ENCODE measurements around the gene EVI5.
"Not testable (repeated sequence)": the region's sequence is repeated elsewhere in the genome, so short reads cannot be mapped to it uniquely, and the experiment has no call there.

Gene EVI5

DNA sequence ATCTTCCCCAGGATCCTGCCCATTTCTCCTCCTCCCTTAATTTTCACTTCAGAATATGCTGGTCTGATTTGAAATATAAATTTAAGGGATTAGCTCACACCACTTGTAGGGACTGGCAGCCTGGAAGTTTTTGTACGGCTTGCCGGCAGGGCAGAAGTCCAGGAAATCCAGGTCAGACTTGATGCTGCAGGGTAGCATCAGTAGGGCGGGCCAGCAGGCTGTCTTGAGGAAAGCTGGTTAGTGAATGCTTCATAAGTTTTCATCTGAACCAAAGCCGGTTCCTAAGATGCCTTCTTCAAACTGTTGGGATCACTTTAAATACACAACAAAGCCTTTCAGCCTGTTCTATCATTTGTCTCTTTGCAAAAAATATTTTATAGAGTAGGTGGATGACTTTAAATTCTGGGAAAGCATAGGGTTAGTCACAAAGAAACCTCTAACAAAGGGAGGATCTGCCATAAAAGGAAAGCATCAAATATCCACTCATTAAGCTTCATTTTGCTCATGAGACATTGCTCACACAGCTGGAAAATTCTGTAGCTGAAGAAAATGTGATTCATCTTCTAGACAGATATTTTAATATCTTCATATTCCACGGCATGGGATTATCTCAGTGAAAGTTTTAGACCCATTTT is 207.5 kb downstream of the EVI5 start:
- no peak for DNase-seq (ENCODE audit: low spot score)

DNA sequence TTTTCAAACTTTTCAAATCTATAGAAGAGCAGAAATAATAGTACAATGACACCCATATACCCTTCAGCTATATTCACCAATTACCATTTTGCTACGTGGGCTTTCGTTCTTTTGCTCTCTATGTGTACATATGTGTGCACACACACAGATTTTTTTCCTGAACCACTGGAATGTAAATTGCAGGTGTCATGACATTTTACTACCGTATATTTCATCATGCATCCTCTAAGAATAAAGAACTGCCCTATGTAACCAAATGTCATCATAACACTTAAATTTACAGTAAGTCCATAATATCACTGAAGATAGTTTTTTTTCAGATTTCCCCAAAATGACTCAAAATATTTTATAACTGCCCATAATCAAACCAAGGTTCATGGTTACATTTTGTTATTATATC is 209.8 kb downstream of the EVI5 start:
- no peak for DNase-seq (ENCODE audit: low spot score)

GRCh38 chr1:92572520-92572919 is 212.4 kb downstream of the EVI5 start:
- no peak for DNase-seq (ENCODE audit: low spot score)

GRCh38 chr1:92571578-92571977 is 213.3 kb downstream of the EVI5 start:
- no peak for DNase-seq (ENCODE audit: low spot score)

DNA sequence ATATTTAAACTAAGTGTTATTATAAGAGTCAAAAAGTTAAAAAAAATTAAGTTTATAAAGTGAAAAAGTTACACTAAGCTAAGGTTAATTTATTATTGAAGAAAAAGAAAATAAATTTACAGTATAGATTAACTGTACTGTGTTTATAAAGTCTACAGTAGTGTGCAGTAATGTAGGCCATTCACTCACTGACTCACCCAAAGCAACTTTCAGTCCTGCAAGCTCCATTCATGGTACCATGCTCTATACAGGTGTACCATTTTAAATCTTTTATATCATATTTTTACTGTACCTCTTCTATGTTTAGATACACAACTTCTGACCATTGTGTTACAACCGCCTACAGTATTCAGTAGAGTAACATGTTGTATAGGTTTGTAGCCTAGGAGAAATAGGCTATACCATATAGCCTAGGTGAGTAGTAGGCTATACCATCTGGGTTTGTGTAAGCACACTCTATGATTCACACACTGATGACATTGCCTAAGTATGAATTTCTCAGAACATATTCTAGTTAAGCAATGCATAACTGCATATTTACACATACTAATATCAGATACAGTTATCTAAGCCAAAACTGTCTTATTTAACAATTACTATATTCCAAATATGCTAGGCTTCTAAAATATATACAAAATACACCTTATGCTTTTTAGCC is 217.6 kb downstream of the EVI5 start:
- no peak for DNase-seq (ENCODE audit: low spot score)

- DNase-seq (ENCODE audit: low spot score): no peak
Measured at GRCh38 chr1:92563457-92564216, 221.3 kb downstream of the EVI5 start.

DNA sequence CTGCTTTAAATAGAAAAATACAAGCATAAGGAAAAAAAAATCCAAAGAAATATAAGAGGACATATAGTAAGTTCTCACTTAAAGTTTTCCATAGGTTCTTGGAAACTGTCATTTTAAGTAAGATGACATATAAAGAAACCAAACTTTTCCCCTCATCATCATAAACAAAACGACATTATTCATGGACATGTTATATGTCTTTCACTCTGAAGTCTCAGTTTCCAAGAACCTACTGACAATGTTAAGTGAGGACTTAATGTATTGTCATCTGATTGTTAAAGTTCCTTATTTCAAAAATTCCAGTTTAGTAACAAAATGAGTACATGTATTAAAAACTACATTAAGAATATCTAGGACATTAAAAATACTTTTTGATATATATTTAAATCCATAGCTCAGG is 228.6 kb downstream of the EVI5 start:
- DNase-seq (ENCODE audit: low spot score): no peak

DNA sequence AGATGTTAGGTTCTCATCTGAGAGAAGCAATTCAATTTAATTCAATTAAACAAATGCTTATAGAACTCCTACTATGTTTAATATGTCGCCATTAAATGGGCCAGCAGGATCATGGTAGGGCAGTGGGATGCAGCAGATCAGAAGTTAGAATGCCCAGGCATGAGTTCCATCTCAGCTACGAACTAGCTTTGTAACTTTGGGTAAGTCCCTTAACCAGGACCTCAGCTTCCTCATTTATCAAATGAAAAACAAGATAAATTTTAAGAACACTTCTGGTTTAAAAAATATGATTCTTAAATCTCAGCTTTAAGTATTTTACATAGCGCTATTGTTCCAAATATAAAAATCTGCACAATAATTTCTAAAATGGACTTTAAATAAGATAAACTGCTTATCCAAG is 230.7 kb downstream of the EVI5 start:
- DNase-seq (ENCODE audit: low spot score): no peak

DNA sequence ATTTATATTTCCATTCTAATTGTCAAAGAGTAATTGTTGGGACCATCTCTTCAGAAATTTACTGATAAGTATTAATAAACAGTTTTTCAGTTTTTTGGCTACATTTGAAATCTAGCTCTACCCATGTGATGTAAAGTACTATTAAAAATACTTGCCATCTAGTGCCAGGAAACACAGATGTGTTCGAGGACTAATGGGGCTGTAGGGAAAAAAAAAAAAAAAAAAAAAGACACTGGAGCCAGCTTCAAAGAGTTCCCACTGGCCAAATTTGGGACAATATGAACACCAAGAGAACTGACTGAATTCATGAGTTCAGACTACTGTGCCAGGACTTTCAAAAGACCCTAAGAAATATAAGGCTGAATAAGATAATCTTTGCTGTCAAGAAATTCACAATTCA is 233.0 kb downstream of the EVI5 start:
- DNase-seq (ENCODE audit: low spot score): no peak

- DNase-seq (ENCODE audit: low spot score): no peak
Measured at GRCh38 chr1:92544756-92545165, 240.1 kb downstream of the EVI5 start.

GRCh38 chr1:92543131-92544055 is 241.5 kb downstream of the EVI5 start:
- no peak for DNase-seq (ENCODE audit: low spot score)

DNA sequence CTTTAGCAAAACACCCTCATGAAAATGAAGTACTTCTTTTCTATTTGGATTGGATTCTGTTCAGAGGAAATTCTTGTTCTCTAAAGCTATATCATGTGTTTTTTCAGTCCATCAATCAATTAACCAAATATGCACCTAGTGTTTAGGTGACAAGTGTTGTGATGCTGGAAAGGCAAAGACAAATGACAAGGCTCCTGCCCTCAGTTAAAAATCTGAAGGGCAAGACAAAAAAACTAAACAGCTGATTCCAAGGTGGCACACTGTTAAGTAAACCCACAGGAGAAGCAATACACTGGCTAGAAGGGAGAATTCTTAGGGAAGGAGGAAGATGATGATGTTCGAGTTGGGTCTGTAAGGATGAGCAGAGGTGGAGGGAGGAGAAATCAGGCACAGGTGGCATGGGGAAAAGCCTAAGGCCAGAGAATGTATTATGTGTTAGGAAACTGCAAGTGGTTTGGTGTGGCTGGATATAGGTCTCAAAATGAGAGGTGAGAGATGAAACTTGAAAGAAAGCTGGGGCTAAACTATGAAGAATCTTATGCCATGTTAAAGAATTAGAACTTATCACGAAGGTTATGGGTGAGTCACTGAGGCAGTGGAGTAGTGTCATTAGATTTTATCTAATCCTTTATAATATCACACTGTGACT is 246.4 kb downstream of the EVI5 start:
- DNase-seq (ENCODE audit: low spot score): no peak

DNA sequence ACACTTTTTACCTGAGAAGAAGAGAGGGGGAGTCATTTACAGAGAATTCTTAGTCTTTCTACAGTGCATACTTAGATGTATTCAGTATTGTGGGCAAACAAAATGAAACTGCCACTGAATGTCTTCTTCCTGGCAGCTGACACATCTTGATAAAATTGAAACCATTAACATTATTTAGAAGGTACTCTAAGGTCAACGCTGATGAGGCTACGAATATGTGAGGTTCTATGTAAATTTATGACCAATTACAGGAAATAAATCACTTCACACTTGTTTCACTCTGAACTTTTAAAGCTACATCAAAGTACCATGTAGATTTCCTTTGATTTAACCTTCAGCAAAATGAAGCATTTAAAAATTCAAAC is 246.9 kb downstream of the EVI5 start:
- no peak for DNase-seq (ENCODE audit: low spot score)

- no peak for DNase-seq (ENCODE audit: low spot score)
Measured at GRCh38 chr1:92536980-92537884, 247.7 kb downstream of the EVI5 start.

GRCh38 chr1:92536211-92536979 is 248.5 kb downstream of the EVI5 start:
- no peak for DNase-seq (ENCODE audit: low spot score)

- DNase-seq (ENCODE audit: low spot score): not testable (repeated sequence)
Measured at GRCh38 chr1:92532371-92532770, 252.5 kb downstream of the EVI5 start.

DNA sequence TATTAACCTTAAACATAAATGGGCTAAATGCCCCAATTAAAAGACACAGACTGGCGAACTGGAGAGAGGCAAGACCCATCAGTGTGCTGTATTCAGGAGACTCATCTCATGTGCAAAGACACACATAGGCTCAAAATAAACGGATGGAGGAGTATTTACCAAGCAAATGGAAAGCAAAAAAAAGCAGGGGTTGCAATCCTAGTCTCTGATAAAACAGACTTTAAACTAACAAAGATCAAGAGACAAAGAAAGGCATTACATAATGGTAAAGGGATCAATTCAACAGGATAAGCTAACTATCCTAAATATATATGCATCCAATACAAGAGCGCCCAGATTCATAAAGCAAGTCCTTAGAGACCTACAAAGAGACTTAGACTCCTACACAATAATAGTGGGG is 253.0 kb downstream of the EVI5 start:
- not testable (repeated sequence) for DNase-seq (ENCODE audit: low spot score)

DNA sequence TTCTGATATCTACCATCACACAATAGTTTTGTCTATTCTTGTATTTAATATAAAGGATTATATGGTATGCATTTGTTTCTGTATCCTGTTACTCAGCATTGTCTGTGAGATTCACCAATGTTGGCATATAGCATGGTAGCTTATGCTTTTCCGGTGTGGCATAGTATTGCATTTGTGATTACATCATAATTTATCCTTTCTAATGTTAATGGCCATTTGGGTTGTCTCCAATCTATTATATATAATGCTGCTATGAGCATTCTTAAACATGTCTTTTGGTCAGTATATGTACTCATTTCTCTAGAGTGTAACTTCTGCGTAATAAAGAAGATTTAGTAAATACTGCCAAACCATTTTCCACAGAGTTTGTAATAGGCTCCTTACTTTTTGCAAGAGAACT is 257.2 kb downstream of the EVI5 start:
- DNase-seq (ENCODE audit: low spot score): no peak

- DNase-seq (ENCODE audit: low spot score): not testable (repeated sequence)
Measured at GRCh38 chr1:92524944-92525590, 259.8 kb downstream of the EVI5 start.

Measured in SK-N-DZ (cell line).